AG08395 (cell line): ENCODE data around the gene SEMA4D.
A peak's percentile ranks its signal among the peaks of the same experiment; 100 is the strongest.

ENCODE experiments used
- DNase-seq: peaks from one replicate; pipeline ENCODE4 v3.0.0; 2012; ENCODE audit warnings: mixed read lengths, low spot score

The SEMA4D gene

DNA sequence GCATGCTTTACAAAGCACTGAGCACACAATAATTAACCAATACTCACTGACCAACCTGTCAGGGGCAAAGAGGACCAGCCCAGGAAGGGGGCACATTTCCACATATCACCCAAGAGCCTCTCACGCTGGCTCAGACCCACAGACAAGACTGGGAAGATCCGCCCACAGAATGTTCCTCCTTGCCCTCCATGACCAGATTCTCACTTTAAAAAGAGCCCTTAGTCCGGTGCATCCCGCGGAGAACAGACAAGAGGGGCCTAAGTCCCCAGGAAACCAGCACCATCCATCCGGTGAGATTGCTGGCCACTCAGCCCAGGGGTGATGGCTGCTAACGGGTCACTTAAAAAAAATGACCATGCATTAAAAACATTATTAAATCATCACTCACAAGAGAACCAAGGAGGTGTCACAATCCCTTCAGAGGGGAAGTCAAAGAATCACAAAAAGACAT lies 32.9 kb downstream of the SEMA4D start:
- DNase-seq: no peak

DNA sequence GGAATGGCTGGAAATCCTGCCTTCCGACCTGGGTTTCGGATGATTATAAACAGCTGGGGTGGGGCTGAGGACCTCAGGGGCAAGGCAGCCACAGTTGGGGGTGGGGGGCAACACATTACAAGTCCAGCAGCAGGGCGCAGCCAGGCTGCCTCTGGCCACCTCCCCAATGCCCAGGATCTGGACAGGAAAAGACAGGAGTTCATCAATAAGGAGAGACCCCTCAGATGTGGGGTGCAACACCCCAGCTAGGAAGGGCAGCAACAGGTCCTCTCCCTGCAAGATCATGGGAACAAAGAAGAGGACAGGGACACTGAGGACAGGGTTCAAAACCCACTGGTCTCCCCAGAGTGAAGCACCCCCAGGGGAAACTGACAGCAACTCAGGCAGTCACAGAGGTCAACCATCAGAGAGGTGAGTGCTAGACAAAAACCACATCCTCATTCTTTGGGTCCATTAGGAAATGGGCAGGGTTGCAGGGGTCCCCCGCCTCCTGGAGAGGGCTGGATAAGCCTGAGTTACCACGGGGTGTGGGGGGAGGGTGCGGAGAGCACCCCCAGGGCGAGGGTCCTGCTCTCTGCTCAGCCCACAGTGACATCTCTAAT lies 33.5 kb downstream of the SEMA4D start:
- no peak for DNase-seq

DNA sequence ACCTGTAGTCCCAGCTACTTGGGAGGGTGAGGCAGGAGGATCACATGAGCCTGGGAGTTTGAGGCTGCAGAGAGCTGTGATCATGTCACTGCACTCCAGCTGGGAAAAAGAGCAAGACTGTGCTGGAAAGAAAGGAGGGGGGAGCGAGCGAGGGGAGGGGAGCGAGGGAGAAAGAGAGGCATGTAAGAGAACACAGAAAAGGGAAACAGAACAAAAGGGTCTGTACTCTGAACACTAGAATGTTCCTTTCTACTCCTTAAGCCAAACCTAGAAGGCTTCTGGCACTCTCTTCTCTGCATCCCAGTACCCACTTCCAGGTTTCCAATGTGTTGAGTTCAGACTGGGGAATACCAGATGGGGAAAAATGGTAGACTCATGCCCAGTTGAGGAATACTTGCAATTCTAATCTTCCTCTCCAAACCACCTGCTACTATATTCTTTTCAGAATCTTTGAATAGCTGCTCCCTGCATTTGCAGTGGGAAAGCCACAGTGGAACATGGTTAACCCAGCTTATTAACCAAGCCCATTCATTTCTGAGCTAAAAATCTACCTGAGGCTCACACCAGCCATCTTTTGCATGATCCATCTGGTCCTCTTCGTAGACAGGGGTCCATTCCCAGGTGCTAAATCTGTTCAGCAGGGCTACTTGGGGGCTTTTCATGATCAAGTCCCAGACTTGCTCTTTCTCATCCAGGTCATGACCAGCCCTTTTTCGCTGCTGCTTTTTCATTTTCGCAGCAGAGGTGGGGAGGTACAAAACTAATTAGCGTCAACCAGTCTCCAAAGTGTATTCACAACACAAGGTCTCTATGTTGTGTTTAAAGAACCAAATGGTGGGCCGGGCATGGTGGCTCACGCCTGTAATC lies 34.9 kb downstream of the SEMA4D start:
- no peak for DNase-seq

DNA sequence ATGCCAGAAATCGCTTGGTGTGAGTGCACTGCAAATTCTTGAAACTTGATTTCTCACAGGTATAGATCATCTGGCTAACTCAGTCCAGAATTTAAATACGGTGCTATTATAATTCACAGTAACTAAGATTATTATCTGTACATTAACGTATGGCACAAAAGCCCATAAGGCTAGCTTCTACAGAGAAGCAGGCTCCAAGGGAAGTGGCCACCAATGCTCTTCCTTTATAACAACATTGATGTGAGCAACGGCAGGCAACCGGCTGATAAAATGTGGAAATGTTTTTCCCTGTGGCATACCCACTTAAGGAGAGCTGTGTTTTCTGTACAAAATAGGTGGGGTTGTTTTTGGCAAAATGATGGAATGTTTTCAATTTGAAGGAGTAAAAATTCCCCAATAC lies 35.7 kb downstream of the SEMA4D start:
- DNase-seq: no peak

DNA sequence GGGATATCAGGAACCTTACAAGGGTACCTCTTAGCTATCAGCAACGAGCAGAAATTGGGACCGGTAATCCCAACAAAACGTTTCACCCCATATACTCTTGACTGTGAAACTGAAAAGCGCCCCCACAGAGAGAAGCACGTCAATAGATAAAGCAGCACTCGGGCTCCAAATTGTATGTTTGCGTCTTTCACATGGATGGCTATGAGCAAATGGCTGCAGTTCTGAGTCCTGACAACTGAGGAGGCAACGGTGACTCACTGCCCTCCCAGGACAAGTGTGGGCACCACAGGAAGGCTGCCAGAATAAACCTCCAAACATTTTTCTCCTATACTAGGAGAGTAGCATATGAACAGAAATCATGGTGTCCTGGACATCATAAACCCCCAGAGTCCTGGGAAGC lies 36.6 kb downstream of the SEMA4D start:
- peak; percentile 60 for DNase-seq

DNA sequence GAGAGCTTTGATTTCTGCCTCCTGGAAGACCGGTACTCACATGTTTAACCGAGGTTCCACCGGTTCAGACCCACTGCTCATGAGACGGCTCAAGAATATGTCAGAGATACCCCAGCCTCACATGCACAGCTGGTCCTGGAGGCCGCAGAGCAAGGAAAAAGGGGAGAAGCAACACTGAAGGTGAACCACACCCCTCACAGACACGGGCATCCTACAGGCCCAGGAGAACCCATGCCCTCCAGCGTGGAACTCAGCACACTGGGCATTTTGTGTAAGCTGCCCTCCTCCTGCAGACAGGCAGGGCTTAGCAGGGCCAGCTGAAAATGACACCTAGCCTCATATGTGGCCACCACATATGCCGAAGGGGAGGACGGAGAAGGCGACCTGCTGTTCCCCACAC lies 37.4 kb downstream of the SEMA4D start:
- DNase-seq: no peak

DNA sequence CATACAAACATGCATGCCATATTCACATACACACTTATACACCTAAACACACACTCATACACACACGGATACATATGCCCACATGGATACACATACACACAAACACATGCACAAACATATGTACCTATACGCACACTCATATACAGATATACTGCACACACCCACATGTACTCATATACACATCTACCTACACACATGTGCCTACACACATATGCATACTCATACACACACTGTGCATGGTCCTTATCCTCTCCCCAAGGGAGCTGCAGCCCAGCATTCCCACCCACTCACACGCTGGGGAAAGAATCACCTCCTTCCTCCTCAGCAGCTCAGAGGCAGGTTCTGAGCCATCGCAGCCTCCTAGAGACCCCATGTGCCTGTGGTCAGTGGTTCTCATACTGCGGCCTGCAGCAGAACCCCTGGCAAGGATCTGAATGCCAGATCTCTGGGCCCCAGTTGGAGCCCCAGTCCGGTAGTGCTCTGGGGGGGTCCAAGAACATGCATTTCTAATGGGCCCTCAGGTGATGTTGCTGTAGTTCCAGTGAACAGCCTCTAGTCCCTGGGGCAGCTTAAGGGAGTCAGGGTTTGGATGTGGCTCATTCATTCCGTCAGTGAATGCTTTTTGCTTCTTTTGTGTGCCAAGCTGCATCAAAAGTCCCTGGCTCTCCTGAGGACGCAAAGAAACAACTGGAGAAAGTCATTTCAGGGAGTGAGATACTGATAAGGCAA lies 39.0 kb downstream of the SEMA4D start:
- no peak for DNase-seq

DNA sequence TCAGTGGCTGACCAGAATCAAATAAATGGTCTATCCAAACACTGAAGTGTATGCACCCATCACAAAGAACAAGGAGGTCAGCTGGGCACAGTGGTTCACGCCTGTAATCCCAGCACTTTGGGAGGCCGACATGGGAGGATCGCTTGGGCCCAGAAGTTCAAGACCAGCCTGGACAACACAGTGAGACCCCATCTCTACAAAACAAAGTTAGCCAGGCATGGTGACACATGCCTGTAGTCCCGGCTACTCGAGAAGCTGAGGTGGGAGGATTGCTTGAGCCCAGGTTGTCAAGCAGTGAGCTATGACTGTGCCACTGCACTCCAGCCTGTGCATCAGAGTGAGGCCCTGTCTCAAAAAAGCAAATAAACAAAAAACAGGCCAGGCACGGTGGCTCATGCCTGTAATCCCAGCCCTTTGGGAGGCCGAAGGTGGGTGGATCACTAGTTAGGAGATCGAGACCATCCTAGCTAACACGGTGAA lies 40.5 kb downstream of the SEMA4D start:
- DNase-seq: no peak

DNA sequence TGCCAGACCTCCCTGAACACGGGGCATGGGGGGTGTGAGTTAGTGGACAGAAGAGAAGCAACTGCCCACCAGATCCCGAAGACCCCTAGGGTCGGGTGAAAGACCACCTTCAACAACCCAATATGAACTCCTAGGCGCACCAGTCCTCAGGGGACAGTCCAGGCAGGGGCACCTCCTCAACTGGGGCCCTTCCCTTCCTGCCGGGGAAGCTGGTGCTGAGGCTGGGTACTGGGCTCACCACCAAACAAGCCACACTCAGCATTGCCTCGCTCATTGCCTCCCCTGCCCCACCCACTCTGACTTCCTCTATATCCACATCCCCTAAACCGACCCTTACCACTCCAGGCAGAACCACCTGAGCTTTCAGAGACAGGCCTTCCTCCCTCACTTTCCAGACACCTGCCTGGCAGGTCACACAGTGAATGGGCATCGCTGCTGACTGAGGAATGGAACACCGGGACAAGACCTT lies 42.5 kb downstream of the SEMA4D start:
- DNase-seq: no peak

DNA sequence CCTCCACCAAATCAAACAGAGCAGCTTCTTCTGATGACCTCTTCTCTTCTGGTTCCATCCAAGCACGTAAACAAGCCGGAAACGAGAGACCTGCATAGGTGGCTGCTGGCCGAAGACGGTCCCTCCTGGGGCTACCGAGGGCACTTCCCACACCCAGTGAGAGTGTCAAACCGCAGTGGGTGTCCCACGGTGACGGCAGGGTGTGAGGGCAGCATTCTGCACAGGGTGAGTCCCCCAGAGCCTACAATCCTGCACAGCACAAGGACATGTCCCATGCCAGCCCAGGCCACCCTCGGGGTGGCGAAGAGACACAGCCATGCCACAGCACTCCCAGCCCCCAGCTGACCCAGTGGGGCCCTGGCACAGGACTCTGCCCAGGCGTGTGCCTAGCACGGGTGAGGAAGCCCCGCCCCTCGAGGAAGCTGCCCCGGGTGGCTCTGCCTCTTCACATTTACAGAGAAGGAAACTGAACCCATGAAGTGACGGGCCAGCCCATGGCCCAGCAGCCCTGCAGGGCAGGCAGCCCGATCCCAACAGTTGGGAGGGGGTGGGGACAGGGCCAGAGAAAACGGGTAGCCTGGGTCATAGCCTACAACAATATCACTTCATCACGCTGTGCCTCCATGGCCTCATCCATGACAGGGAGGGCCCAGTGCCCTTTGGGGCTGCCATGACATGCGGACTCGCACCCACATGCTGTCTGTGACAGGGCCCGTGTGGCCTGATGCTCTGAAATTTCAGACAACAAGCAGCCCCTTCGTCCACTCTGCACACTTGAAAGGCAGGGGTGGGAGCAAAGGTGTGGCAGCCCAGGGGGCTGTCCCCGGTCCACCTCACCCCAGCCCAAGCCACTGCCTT lies 43.2 kb downstream of the SEMA4D start:
- DNase-seq: no peak

DNA sequence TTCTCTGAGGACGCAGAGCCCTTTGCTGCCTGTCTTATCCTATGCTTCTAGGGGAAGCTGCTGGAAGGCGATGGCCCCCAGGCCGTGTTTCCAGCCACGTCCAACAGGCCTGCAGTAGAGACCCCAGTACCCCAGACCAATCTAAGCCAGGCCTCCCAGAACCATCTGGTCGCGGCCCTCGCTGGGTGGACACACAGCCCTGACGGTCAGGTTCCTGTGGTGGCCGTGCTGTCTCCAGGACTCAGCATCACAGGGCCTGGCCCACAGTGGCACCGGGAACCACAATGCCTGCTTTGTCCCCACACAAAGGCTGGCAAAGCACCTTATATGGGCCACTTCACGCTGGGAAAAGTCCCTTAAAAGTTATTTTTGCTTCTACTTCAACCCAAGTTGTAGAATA lies 44.5 kb downstream of the SEMA4D start:
- DNase-seq: no peak

DNA sequence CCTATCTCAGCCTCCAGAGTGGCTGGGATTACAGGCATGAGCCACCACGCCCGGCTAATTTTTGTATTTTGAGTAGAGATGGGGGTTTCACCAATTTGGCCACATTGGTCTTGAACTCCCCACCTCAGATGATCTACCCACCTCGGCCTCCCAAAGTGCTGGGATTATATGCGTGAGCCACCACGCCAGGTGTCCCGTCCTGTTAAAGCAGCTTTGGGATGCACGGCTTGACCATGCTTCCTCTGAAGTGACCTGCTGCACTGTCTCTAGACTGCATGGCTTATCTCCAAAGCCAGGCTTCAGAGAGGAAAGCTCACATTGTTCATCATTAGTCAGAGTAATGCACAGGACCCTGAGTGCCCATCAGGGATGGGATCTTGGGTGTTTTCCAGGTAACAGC lies 45.4 kb downstream of the SEMA4D start:
- no peak for DNase-seq

DNA sequence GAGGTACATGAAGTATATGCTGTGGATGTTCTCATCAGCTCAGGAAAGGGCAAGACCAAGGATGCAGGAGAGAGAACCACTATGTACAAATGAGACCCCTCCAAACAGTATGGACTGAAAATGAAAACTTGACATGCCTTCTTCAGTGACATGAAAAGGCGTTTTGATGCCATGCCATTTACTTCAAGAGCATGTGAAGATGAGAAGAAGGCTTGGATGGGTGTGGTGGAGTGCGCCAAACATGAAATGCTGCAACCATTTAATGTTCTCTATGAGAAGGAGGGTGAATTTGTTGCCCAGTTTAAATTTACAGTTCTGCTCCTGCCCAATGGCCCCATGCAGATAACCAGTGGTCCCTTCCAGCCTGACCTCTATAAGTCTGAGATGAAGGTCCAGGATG lies 47.7 kb downstream of the SEMA4D start:
- no peak for DNase-seq

DNA sequence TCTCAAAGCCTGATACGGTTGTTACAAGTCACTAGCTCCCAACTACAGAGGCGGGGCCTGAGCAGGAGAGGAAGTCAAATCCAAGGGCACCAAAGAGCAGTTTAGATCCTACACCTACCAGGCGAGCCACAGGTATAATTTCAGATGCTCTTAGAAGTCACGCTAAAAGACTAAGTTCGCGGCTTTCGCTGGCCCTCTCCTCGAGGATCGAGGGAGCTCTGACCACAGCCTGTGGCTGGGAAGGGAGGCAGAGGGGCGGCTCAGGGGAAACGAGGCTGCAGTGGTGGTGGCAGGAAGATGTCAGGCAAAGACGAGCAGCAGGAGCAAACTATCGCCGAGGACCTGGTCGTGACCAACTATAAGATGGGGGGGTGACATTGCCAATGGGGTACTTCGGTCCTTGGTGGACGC lies 48.6 kb downstream of the SEMA4D start:
- no peak for DNase-seq

DNA sequence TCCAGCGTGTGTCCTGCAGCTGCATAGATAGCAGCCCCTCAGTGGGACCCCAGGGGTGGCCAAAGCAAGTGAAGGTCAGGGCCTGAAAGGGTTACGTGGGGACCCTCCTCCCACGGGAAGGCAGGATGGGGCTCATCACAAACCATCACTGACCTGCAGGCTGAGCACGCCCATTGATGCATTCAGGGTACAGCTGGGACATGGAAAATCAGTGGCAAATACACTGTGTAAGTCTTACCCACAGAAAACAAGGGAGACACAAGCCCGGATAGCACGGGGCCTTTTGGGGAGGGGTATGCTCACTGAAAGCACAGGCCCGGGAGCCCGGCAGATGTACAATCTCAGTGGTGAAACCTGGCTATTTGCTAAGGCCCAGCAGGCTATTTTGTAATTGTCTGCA lies 49.1 kb downstream of the SEMA4D start:
- no peak for DNase-seq

DNA sequence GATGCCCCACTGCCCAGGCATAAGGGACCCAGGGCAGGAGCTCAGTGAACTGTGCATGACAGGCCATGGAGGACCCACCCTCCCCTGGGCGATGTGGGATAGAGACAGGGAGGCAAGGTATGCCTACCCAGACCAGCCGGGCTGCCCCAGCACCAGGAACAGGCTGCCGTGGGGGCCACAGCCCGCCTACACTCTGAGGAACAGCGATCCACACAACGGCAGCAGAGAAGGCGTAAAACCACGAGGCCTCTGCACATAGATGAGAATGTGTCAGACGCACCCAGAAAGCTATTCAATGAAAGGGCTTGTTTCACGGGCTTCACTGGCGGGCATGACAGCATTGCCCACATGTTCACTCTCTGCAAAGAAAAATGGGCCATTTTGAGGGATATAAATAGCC lies 49.5 kb downstream of the SEMA4D start:
- DNase-seq: no peak

DNA sequence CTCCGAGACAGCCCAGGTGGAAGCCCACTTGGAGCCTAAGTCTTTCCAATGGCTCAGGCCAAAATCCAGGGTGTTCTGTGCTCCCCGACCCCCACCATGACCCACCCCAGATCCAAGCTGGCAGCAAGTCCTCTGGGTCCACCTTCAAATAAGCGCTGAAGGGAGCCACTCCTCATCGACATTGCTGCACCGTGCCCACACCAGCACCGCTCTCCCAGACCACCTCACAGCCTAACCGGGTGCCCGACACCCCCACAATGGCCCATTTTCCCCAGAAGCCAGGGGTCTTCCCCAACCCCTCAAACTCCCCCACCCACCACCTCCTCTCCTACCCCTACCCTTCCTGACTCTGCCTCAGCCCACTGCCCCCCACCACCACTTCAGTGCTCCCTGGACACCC lies 50.5 kb downstream of the SEMA4D start:
- no peak for DNase-seq

DNA sequence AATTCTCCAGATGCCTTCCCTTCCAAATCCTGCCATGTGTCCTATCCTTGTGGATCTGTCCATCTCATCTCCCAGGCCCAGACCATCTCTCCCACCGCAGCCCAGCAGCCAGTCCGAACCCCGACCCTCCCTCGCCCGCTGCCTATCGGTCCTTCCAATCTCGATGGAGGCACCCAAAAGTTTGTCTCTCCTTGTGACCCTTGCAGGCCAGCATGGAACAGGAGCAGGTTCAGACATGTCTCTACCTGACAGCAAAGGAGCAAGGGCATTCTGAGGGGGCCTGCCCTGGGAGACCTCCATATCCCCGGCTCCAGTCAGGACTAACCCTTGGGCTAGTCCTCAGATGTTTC lies 51.0 kb downstream of the SEMA4D start:
- no peak for DNase-seq

DNA sequence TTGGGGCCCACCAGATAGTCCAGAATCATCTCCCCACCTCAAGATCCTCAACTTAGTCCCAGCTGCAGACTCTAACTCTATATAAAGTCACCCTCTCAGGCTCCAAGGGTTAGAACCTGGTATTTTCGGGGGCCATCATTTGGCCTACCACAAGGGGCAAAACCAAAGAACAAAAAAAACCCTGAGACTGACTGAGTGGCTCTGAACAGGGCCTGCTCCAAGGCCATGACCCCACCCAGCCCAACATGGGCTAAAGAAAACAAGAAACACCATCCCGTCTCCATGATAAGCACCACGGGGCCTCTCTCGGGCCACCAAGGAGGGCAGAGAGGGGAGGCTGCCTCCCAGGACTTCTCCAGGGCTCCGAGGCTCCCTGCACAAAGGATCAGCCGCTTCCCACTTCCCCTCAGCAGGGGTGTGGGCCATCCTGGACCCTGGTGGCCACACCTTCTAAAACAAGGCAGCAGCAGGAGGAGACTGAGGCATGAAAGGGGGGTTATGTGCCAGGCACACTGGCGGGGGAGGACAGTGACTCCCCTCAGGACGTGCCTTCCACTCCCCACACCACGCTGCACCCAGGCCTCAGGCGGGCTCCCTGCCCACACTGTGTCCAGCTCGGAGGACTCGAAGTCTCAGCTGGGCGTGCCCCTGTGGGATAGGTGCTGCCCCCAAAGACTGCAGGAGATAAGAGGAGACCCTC lies 51.5 kb downstream of the SEMA4D start:
- no peak for DNase-seq

DNA sequence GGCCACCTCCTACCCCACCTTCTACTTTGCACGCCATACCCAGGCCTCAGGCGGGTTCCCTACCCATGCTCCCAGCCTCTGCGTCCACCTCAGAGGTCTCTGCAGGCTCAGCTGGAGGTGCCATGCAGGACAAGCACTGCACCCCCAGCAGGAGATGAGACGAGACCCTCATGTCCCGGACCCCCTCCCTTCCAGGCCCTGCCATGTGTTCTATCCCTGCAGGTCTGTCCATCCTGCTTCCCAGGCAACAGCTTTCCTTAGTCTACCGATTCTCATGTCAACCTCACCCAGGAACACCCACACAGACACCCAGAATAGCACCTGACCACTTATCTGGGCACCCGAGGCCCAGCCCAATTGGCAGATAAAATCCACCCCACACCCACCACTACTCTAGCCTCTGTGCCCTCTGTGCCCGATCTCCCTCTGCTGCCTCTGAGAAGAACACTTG lies 52.1 kb downstream of the SEMA4D start:
- no peak for DNase-seq
